GM23338 (cell line): ENCODE data around the gene GLB1L. TPM values are rescaled to one million over a fixed set of nuclear protein-coding genes. Genes with fewer than 3 reads are reported as not detected.

Source experiments
- ATAC-seq: fragments of 200-7000 bp; cut with Tn5 transposase; 3 replicates; pipeline ENCODE4 v1.9.1; 2020
- DNase-seq: peaks from one replicate; pipeline ENCODE4 v3.0.0-alpha.2; 2015; ENCODE audit warnings: low spot score
- H2AFZ ChIP-seq: fragments of 200-600 bp; sonication (generic); 2 replicates; pipeline ENCODE4 v1.8.0; 2016; ENCODE audit warnings: antibody characterized with exemption, mild to moderate bottlenecking, moderate library complexity
- H3F3A ChIP-seq: fragments of 200-600 bp; sonication (generic); replicated peaks from 2 replicates; pipeline ENCODE4 v1.8.0; 2017; ENCODE audit warnings: antibody characterized with exemption, mixed run types, low read depth
- H3K27ac ChIP-seq: fragments of 200-600 bp; sonication (generic); 2 replicates; pipeline ENCODE4 v1.6.1; 2016; ENCODE audit warnings: low read depth
- H3K27me3 ChIP-seq: fragments of 200-600 bp; sonication (generic); 2 replicates; pipeline ENCODE4 v1.8.0; 2016; ENCODE audit warnings: mild to moderate bottlenecking, mixed run types, moderate library complexity; ENCODE audit not compliant: insufficient read depth
- H3K36me3 ChIP-seq: fragments of 200-600 bp; sonication (generic); 2 replicates; pipeline ENCODE4 v1.8.0; 2016; ENCODE audit warnings: mild to moderate bottlenecking; ENCODE audit not compliant: insufficient read depth
- H3K4me1 ChIP-seq: fragments of 200-600 bp; sonication (generic); 2 replicates; pipeline ENCODE4 v1.8.0; 2016; ENCODE audit warnings: mild to moderate bottlenecking, moderate library complexity; ENCODE audit not compliant: insufficient read depth
- H3K4me2 ChIP-seq: fragments of 200-600 bp; sonication (generic); 2 replicates; pipeline ENCODE4 v1.7.1; 2017; ENCODE audit warnings: mixed run types
- H3K4me3 ChIP-seq: fragments of 200-600 bp; sonication (generic); 2 replicates; pipeline ENCODE4 v1.6.1; 2016; ENCODE audit warnings: mixed run types
- H3K79me2 ChIP-seq: fragments of 200-600 bp; sonication (generic); replicated peaks from 2 replicates; pipeline ENCODE4 v1.8.0; 2017; ENCODE audit warnings: mild to moderate bottlenecking; ENCODE audit not compliant: insufficient read depth
- H3K9me2 ChIP-seq: fragments of 200-600 bp; sonication (generic); 2 replicates; pipeline ENCODE4 v1.8.0; 2017; ENCODE audit not compliant: insufficient read depth
- H4K20me1 ChIP-seq: fragments of 200-600 bp; sonication (generic); replicated peaks from 2 replicates; pipeline ENCODE4 v1.8.0; 2017; ENCODE audit warnings: mild to moderate bottlenecking; ENCODE audit not compliant: insufficient read depth
- H3K27ac Mint-ChIP-seq: 2 replicates; pipeline ENCODE4 v1.8.0; 2020; ENCODE audit warnings: inconsistent platforms, mild to moderate bottlenecking, moderate library complexity, mixed read lengths
- H3K27me3 Mint-ChIP-seq: 3 replicates; pipeline ENCODE4 v1.8.0; 2022; ENCODE audit warnings: low read depth, mild to moderate bottlenecking, moderate library complexity, mixed read lengths, inconsistent platforms; ENCODE audit not compliant: insufficient read depth, poor library complexity
- H3K36me3 Mint-ChIP-seq: 3 replicates; pipeline ENCODE4 v1.8.0; 2021; ENCODE audit warnings: low read depth, mild to moderate bottlenecking, inconsistent platforms, moderate library complexity, mixed read lengths
- H3K4me1 Mint-ChIP-seq: 3 replicates; pipeline ENCODE4 v1.8.0; 2020; ENCODE audit warnings: mild to moderate bottlenecking, inconsistent platforms, mixed read lengths
- H3K4me3 Mint-ChIP-seq: 3 replicates; pipeline ENCODE4 v1.8.0; 2021; ENCODE audit warnings: moderate library complexity, mild to moderate bottlenecking, inconsistent platforms, mixed read lengths
- H3K9me3 Mint-ChIP-seq: 3 replicates; pipeline ENCODE4 v1.8.0; 2020; ENCODE audit warnings: moderate library complexity, mild to moderate bottlenecking, inconsistent platforms, mixed read lengths
- CTCF ChIP-seq, 2 experiments: fragments of 200-600 bp in 1 of 2; sonication (generic) in 1 of 2; conservative IDR thresholded peaks; 2 replicates each; pipeline versions ENCODE4 v1.5.1 to v1.6.1; 2016 to 2017; ENCODE audit warnings: antibody characterized with exemption in 2 of 2, low read depth in 2 of 2, mild to moderate bottlenecking in 2 of 2, moderate library complexity in 1 of 2
- ETS1 ChIP-seq: IDR thresholded peaks from 2 replicates; pipeline ENCODE4 v1.6.1; 2016; ENCODE audit warnings: antibody characterized with exemption
- EZH2 ChIP-seq: fragments of 200-600 bp; sonication (generic); IDR thresholded peaks from one replicate; pipeline ENCODE4 v1.8.0; 2017; ENCODE audit warnings: antibody characterized with exemption, mild to moderate bottlenecking, low read depth; ENCODE audit not compliant: unreplicated experiment
- EZH2phosphoT487 ChIP-seq: fragments of 200-600 bp; sonication (generic); IDR thresholded peaks from one replicate; pipeline ENCODE4 v1.8.1; 2018; ENCODE audit warnings: antibody characterized with exemption; ENCODE audit not compliant: unreplicated experiment
- JUNB ChIP-seq: IDR thresholded peaks from one replicate; pipeline ENCODE4 v1.6.1; 2016; ENCODE audit warnings: antibody characterized with exemption; ENCODE audit not compliant: unreplicated experiment
- NANOG ChIP-seq: IDR thresholded peaks from 2 replicates; pipeline ENCODE4 v1.6.1; 2016; ENCODE audit warnings: antibody characterized with exemption, borderline replicate concordance
- POLR2AphosphoS5 ChIP-seq: IDR thresholded peaks from 2 replicates; pipeline ENCODE4 v1.6.1; 2016; ENCODE audit warnings: antibody characterized with exemption, low read depth
- ZNF114 ChIP-seq: fragments of 250-450 bp; sonication (Bioruptor Pico); IDR thresholded peaks from 2 replicates; pipeline ENCODE4 v1.5.0; 2020; ENCODE audit warnings: mild to moderate bottlenecking, moderate library complexity
- ZNF331 ChIP-seq: fragments of 250-450 bp; sonication (Bioruptor Pico); IDR thresholded peaks from 2 replicates; pipeline ENCODE4 v1.5.0; 2020; ENCODE audit warnings: low read depth, mild to moderate bottlenecking, moderate library complexity
- ZNF462 ChIP-seq: fragments of 250-450 bp; sonication (Bioruptor Pico); IDR thresholded peaks from 2 replicates; pipeline ENCODE4 v1.5.0; 2020; ENCODE audit warnings: mild to moderate bottlenecking, moderate library complexity
- polyA plus RNA-seq: library from polyadenylated mRNA; unstranded; fragments of >200 nt; fragmentation: Nextera tagmentation; extraction: Ambion mirVana; gene quantifications from 2 replicates; pipeline ENCODE4 v1.2.1, GENCODE V29; 2016
- total RNA-seq: library from RNA; depleted of rRNA; stranded (reverse); fragments of >200 nt; shearing (Covaris generic); gene quantifications from 2 replicates; pipeline ENCODE4 v1.2.3, GENCODE V29; 2014

GLB1L gene
- total and polyA plus RNA-seq, 2 experiments from 2014 or later = 1.7 to 5.4 TPM

- Mint-ChIP-seq H3K27me3 (peaks cover 19% of the 10 kb centered on the region), H3K9me3 (no peaks in the 10 kb centered on the region), H3K27ac (no peak overlapping the region), H3K4me3 (no peak overlapping the region), H3K36me3 (no peaks in the 10 kb centered on the region), H3K4me1 (peaks cover 13% of the 10 kb centered on the region)
- H3K4me2 ChIP-seq = no peak overlapping the region
- no peak overlapping the region for H3K27ac ChIP-seq
- no peaks in the 10 kb centered on the region for H3K9me2 ChIP-seq
- H2AFZ ChIP-seq = no peak overlapping the region
- no peak for ATAC-seq
- no peak overlapping the region for H3K4me3 ChIP-seq
- no peaks in the 10 kb centered on the region for H3K79me2 ChIP-seq
- H3K4me1 ChIP-seq = peaks cover 12% of the 10 kb centered on the region; the same call in 1 of the 2 replicates
- TF ChIP-seq ZNF331 (CRISPR knock-in tag) (no peak), ETS1 (no peak), NANOG (no peak), EZH2 (no peak)
- DNase-seq = no peak
- no peaks in the 10 kb centered on the region for H3F3A ChIP-seq
- H4K20me1 ChIP-seq = no peaks in the 10 kb centered on the region
- H3K36me3 ChIP-seq = no peaks in the 10 kb centered on the region
- H3K27me3 ChIP-seq = no peaks in the 10 kb centered on the region
These were observed 25.8 kb upstream of the GLB1L start for GRCh38 chr2:219271021-219271420.

GRCh38 chr2:219270055-219270372 lies 24.8 kb upstream of the GLB1L start:
- Mint-ChIP-seq H3K27ac (no peak overlapping the region), H3K4me1 (peaks cover 13% of the 10 kb centered on the region), H3K9me3 (no peaks in the 10 kb centered on the region), H3K36me3 (no peaks in the 10 kb centered on the region), H3K27me3 (peaks cover 19% of the 10 kb centered on the region), H3K4me3 (no peak overlapping the region)
- H3F3A ChIP-seq = no peaks in the 10 kb centered on the region
- H3K9me2 ChIP-seq = no peaks in the 10 kb centered on the region
- peaks cover 12% of the 10 kb centered on the region; the same call in 1 of the 2 replicates for H3K4me1 ChIP-seq
- no peaks in the 10 kb centered on the region for H3K36me3 ChIP-seq
- H2AFZ ChIP-seq = no peak overlapping the region
- no peak overlapping the region for H3K4me3 ChIP-seq
- DNase-seq (no peak), ATAC-seq (no peak)
- H3K4me2 ChIP-seq = no peak overlapping the region
- no peaks in the 10 kb centered on the region for H3K79me2 ChIP-seq
- H3K27me3 ChIP-seq = no peaks in the 10 kb centered on the region
- H3K27ac ChIP-seq = no peak overlapping the region
- no peaks in the 10 kb centered on the region for H4K20me1 ChIP-seq
- TF ChIP-seq NANOG (no peak), CTCF (conservative IDR thresholded peaks at IDR 0.05; ENCODE audit: low read depth in 2 of 2) (no peak), POLR2AphosphoS5 (no peak), EZH2 (no peak), ZNF331 (CRISPR knock-in tag) (no peak), JUNB (no peak), ZNF462 (CRISPR knock-in tag) (no peak), ZNF114 (CRISPR knock-in tag) (no peak), ETS1 (no peak), EZH2phosphoT487 (no peak)
